ENCODE measurements around the gene ANKRD34A.

DNA sequence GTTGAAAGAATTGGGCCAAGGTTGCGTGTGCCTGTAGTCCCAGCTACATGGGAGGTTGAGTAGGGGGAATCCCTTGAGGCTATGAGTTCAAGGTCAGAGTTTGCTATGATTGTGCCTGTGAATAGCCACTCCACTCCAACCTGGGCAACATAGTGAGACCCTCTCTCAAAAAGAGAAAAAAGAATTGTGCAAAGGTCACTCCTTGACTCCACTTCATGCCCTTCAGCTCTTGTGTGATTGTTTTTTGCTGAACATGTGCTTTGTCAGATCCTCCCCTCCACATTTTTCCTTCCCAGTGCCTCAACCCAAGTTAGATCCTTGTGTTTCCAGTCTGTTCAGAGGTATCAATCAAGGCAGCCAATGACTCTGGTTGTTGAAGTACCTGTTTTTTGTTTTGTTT lies 23.6 kb upstream of the ANKRD34A start:
- TF ChIP-seq, protein P1, sequence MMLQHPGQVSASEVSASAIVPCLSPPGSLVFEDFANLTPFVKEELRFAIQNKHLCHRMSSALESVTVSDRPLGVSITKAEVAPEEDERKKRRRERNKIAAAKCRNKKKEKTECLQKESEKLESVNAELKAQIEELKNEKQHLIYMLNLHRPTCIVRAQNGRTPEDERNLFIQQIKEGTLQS (IDR thresholded peaks at IDR 0.05; ENCODE audit: insufficient read depth, low read depth, low read length): no peak
- no peak for TF ChIP-seq EZH2 (IDR thresholded peaks at IDR 0.05; ENCODE audit: low read depth, low read length, severe bottlenecking)
- TF ChIP-seq MAFK (IDR thresholded peaks at IDR 0.05; ENCODE audit: low read depth, low read length): no peak
- TF ChIP-seq, protein P2, sequence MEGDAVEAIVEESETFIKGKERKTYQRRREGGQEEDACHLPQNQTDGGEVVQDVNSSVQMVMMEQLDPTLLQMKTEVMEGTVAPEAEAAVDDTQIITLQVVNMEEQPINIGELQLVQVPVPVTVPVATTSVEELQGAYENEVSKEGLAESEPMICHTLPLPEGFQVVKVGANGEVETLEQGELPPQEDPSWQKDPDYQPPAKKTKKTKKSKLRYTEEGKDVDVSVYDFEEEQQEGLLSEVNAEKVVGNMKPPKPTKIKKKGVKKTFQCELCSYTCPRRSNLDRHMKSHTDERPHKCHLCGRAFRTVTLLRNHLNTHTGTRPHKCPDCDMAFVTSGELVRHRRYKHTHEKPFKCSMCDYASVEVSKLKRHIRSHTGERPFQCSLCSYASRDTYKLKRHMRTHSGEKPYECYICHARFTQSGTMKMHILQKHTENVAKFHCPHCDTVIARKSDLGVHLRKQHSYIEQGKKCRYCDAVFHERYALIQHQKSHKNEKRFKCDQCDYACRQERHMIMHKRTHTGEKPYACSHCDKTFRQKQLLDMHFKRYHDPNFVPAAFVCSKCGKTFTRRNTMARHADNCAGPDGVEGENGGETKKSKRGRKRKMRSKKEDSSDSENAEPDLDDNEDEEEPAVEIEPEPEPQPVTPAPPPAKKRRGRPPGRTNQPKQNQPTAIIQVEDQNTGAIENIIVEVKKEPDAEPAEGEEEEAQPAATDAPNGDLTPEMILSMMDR (IDR thresholded peaks at IDR 0.05; ENCODE audit: control extremely low read depth in 1 of 3, insufficient read depth in 1 of 3, low read depth in 1 of 3, low read length in 3 of 3): no peak
- TF ChIP-seq POLR2AphosphoS5 (IDR thresholded peaks at IDR 0.05; ENCODE audit: low read depth, low read length): no peak
- TF ChIP-seq TBP (IDR thresholded peaks at IDR 0.05; ENCODE audit: low read depth, low read length): no peak
- no peak for TF ChIP-seq TAF1 (IDR thresholded peaks at IDR 0.05; ENCODE audit: low read depth, low read length)
- TF ChIP-seq EP300 (IDR thresholded peaks at IDR 0.05; ENCODE audit: borderline replicate concordance in 1 of 2, low read depth in 2 of 2, low read length in 2 of 2): no peak
- no peak for TF ChIP-seq POLR2A (IDR thresholded peaks at IDR 0.05; ENCODE audit: control extremely low read depth in 1 of 2, low read depth in 2 of 2, low read length in 2 of 2)
- TF ChIP-seq JUN (IDR thresholded peaks at IDR 0.05; ENCODE audit: low read depth, low read length): no peak
- TF ChIP-seq CHD1 (IDR thresholded peaks at IDR 0.05; ENCODE audit: low read depth, low read length): no peak
- no peak for TF ChIP-seq FOSL1 (IDR thresholded peaks at IDR 0.05; ENCODE audit: insufficient read depth, low read depth, low read length)

Measured in H1 (cell line).